ENCODE data around the gene PDIK1L.

The PDIK1L gene

DNA sequence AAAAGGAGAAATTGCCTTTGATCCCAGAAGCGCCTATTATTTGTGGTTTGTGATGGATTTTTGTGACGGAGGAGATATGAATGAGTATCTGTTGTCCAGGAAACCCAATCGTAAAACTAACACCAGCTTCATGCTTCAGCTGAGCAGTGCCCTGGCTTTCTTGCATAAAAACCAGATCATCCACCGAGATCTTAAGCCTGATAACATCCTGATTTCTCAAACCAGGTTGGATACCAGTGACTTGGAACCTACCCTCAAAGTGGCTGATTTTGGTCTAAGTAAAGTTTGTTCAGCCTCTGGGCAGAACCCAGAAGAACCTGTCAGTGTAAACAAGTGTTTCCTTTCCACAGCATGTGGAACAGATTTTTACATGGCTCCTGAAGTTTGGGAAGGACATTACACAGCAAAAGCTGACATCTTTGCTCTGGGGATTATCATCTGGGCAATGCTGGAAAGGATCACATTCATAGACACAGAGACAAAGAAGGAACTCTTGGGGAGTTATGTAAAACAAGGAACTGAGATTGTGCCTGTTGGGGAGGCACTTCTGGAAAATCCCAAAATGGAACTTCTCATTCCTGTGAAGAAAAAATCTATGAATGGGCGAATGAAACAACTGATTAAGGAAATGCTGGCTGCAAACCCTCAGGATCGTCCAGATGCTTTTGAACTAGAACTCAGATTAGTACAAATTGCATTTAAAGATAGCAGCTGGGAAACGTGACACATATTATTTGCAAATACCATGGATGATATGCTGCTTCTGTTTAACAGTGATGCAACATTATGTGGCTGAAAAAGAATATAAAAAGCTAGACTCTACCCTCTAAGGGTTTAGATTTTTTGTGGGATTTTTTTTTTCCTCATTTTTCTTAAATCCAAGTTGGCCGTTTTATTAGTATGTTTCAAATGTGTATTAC lies 10.5 kb downstream of the PDIK1L start:
- FAIRE-seq (no peak), DNase-seq (ENCODE audit: insufficient read length, low spot score) (no peak)

DNA sequence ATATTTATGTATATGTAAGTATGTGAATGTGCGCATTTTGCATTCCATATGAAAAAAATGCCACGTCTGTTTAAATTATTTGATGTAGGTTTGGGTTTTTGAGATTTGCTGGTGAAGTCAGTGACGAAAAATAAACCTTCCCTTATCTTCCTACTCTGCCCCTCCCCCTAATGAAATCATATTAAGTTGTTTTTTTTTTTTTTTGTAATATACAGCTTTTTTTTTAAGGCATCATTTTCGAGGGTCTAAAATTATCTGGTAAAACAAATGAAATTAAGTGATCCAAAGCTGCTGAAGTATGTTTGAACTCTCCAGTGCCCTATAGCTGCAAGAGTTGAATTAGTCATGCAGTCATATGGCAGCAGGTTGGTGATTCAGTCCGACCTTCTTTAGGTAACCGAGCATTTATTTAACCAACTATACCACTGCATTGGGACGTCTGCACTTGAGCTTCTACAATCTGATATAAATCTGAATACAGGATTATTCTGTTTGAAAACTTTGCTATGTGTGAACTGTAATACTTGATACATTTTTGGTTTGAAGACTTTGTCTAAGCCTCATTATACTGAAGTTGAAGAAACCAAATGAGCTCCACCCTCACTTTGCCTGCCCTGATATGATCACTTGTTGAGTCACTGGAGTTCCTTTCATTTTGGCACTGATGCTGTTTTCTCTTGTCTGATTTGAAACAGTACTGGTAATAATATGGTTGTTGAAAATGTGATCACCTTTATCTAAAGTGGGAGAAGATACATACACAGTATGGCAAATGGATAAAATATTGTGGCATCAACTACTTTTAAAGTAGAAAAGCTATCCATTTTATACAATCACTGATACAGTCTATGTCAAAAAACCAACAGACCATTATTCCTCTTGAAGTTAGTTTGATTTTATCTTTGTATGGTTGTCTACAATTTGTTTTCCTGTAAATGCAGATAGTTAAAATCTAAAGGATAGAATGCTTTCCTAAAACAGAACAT lies 11.7 kb downstream of the PDIK1L start:
- DNase-seq (ENCODE audit: insufficient read length, low spot score) (no peak), FAIRE-seq (no peak)

DNA sequence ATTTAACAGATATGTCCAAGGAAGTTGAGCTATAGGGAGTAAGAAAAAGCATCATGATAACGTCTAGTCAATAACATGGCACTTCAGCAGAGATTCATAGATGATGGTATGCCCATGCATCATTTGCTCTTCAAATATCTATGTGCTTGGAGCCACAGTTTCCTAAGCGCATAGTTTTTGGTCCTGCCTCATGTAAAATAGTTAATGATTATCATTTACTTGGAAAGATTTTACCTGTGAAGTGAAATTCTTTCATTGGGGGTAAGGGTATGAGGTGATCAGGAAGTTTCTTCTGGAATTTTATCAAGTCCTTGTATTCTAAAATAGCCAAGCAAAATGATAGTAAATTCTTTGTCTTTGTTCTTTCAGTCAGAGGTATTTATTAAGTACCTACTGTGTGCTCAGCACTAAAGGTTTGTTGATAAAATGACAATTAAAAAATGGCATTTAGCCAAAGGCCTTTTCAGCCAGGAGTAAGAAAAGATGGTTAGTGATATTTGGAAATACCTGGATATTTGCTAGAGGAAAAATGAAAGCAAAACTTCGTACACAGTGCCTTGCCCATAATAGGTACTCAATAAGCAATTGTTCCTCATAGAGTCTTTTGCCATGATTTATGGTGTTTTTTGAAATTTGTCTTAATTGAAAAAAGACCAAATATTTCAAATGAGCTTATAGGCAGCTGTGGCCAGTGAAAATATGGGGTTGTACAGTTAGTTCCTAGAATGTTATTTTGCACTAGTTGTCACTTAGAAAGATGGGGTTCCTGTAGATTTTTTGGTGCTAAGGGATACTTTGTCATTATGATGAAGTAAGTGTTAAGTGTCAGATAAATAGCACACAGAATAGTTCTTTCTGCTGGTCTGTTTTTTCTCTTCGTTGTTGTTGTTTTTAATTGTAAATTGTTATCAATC lies 13.1 kb downstream of the PDIK1L start:
- no peak for DNase-seq (ENCODE audit: insufficient read length, low spot score)
- no peak for FAIRE-seq

DNA sequence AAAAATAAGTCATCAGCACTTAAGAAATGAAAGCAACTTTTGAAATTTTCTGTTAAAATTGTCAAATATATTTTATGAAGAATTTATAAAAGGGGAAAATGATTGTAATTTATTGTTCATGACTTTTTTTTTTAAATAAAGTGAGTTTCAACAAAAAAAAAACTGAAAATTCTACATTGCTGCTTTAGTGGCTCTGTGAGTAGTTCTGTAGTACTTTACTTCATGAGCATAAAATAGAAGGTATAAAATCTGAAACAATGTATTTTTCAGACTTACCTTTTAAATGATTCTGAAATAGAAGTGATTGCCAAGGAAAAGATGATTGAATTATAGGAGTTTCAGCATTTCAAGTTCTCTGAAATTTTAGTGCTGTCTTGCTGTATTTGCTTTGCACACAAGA lies 13.8 kb downstream of the PDIK1L start:
- FAIRE-seq (no peak), DNase-seq (ENCODE audit: insufficient read length, low spot score) (no peak)

DNA sequence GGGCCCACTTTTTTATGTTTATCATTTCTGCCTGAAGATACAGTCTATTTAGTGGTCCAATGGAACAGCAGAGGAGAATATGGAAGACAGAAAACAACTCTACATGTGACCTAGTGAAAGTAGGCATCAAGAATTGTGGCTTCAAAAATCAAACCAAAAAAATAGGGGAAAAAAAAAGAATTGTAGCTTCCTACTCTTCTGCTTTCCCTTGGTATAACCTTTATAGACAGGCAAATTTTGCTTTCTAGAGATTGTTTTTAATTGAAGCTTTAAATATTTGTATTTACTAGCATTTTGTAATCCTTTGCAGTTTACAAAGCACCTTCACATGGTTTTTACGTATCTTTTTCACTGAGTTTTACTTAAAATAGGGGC lies 14.3 kb downstream of the PDIK1L start:
- DNase-seq (ENCODE audit: insufficient read length, low spot score) (no peak), FAIRE-seq (no peak)

DNA sequence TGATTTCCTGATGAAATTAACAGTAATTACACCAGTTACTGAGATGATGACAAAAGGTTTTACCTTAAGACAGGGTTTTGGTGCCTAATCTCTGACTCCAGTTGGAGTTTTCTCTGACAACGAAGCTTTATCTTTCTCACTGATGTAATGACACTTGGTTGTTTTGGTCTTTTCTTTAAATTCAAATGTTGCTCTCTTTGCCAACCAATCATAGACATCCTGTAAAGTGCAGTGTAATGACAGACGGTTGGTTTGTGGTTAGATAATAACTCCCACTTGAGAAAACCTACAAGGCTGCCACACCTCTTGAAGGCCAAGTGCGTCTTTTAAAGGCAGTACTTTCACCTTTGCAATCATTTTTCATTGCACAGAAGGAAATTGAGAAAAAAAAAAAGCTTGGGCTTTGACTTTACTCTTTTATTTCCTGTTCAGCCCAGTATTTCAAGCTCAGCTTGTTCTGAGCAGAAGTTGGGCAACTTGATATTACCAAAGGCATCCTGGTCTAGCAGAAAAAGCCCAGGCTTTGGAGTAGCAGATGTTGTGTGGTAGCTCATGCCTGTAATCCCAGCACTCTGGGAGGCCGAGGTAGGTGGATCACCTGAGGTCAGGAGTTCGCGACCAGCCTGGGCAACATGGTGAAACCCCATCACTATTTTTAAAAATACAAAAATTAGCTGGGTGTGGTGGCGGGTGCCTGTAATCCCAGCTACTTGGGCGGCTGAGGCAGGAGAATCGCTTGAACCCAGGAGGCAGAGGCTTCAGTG lies 14.9 kb downstream of the PDIK1L start:
- DNase-seq (ENCODE audit: insufficient read length, low spot score) = no peak
- FAIRE-seq = no peak

DNA sequence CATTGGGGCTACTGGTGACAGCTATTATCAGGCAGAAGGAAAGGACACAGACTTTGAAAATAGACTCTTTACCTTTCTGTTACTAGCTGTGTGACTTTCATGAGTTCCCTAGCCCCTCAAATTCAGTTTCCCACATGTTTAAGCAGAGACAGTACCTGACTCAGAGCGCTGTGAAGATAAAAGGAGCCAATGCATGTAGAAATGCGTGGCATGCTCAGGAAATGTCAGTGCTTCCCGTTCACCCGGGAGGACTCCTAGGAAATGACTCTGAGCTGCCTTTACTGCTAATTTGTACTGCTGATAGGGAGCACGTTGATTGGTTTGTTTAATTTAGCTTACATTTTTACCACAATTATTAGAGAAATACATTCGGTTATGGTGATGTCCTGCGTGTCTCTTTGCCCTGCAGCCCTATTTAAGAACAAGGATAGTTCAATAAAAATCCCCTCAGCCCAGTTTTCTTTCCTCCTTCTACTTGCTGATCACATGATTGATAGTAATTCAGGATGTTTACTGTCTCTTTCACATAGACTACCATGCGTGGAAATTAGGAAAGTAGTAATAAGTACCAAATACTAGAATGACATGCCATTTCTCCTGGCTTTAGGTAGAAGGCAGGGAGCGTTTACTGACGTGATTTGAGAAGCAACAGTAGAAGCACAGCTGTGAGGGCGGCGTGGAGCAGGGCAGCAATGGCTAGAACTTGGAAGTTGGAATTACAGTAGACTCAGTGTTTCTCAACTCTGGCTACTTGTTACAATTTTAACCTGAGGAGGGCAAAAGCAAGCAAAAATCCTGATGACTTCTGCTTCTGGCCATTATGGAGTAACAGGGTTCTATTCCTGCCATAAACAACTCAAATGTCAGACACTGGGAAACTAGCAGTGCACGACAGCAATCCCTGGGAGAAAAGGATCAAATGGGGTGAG lies 15.9 kb downstream of the PDIK1L start:
- no peak for FAIRE-seq
- no peak for DNase-seq (ENCODE audit: insufficient read length, low spot score)

DNA sequence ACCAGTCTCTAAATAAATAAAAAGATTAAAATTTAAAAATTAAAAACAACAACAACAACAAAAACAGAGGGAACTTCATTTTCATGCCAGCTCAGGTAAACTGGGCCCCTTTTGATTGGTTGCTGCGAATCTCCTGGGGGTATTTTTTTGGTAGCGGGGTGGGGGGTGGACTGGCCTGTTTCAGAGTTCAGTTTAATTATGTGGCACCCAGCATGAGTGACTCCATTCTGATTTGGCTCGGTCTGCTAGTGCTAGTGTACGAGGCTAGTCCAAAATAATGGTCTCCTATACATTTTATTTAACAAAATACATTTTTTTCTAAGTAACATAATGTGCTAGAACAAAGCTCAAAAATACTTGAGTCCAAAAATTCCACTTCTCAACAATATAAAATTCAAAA lies 18.2 kb downstream of the PDIK1L start:
- DNase-seq (ENCODE audit: insufficient read length, low spot score) (no peak), FAIRE-seq (no peak)

DNA sequence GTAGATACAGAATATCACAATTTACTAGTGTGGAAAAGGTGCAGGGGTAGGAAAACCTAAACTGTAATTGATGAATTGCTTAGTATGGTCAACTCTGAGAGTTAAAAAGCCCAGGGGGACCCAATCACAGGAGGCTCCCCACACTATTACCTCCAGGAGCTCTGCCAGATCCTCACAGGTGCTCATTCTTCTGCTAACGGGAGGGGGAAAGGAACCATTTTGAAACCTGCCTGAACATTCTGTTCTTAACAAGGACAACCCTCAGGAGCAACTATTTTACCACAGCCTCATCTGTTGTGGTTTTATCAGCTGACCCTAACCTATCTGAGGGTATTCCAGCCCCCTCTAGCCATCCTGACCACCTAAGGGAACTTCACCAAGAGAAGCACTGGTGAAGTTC lies 19.1 kb downstream of the PDIK1L start:
- FAIRE-seq (no peak), DNase-seq (ENCODE audit: insufficient read length, low spot score) (no peak)

DNA sequence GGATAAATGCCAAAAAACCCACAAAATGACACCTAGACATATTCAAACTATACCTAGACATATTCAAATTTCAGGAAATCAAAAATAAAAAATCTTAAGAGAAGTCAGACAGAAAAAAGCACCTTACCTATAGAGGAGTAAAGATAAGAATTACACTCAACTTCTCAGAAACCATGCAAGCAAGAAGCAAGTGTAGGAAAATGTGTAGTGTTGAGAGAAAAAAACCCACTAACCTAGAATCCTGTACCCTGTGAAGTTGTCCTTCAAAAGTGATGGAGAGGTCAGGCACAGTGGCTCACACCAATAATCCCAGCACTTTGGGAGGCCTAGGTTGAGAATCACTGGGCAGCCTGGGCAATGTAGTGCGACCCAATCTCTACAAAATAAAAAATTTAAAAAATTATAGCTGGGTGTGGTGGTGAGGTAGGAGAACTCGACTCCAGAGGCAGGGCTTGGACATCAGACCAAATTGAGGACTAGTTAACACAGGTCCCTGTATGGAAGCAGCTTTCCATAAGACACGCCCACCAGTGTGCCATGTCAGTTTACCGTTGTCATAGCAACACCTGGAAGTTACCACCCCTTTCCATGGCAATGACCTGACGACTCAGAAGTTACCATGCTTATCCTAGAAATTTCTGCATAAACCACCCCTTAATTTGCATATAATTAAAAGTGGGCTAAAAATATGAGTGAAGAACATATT lies 20.7 kb downstream of the PDIK1L start:
- DNase-seq (ENCODE audit: insufficient read length, low spot score) (no peak), FAIRE-seq (no peak)

DNA sequence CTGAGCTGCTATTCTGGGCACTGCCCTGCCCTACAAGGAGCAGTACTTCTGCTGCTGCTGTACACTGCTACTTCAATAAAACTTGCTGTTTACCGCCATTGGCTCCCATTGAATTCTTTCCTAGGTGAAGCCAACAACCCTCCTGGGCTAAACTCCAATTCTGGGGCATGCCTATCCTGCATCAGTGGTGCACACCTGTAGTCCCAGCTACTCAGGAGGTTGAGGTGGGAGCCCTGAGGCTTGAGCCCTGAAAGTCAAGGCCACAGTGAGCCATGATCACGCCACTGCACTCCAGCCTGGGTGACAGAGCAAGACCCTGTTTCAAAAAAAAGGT lies 21.2 kb downstream of the PDIK1L start:
- no peak for DNase-seq (ENCODE audit: insufficient read length, low spot score)
- FAIRE-seq = no peak

DNA sequence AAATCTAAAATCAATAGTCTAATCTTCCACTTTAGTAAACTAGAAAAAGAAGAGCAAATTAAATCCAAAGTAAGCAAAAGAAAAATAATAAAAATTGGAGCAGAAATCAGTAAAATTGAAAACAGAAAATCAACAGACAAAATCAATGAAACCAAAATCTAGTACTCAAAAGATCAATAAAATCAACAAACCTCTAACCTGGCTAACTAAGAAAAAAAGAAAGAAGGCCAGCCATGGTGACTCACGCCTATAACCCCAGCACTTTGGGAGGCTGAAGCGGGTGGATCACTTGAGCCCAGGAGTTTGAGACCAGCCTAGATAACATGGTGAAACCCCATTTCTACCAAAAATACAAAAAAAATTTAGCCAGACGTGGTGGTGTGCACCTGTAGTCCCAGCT lies 22.8 kb downstream of the PDIK1L start:
- FAIRE-seq = no peak
- no peak for DNase-seq (ENCODE audit: insufficient read length, low spot score)

DNA sequence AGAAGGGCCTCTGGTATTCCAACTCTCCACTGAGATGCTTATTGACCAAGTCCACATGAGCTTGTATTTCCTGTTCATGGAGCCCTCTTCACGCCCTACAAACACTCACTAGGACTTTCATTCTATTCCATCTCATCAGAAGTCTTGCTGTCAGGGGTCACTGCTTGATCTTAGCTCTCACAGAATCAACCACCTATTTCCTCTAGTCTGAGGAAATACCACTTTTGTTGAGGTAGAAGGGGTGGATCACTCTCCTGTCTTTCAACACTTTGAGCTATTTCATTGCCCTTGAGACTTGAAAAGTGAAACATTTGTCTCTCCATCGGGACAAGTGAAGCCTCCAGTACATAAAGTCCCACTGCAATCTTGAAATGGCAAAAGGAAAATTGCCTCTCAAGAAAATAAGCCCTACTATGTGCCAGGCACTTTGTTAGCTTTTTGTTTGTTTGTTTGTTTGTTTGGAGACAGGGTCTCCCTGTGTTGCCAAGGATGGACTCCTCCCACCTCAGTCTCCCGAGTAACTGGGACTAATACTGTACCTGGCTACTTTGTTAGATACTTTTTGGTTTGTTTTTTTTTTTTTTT lies 27.4 kb downstream of the PDIK1L start:
- DNase-seq (ENCODE audit: insufficient read length, low spot score) (no peak), FAIRE-seq (no peak)

DNA sequence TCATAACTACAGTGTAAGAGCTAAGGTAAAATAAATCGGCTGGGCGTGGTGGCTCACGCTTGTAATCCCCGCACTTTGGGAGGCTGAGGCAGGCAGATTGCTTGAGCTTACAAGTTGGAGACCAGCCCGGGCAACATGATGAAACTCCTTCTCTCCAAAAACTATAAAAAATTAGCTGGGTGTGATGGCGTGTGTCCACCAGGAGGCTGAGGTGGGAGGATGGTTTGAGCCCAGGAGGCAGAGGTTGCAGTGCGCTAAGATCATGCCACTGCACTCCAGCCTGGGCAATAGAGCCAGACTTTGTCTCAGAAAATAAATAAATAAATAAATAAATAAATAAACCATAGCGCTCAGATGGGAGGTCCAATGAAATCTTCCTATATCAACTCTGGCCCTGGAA lies 30.5 kb downstream of the PDIK1L start:
- FAIRE-seq = no peak
- no peak for DNase-seq (ENCODE audit: insufficient read length, low spot score)

DNA sequence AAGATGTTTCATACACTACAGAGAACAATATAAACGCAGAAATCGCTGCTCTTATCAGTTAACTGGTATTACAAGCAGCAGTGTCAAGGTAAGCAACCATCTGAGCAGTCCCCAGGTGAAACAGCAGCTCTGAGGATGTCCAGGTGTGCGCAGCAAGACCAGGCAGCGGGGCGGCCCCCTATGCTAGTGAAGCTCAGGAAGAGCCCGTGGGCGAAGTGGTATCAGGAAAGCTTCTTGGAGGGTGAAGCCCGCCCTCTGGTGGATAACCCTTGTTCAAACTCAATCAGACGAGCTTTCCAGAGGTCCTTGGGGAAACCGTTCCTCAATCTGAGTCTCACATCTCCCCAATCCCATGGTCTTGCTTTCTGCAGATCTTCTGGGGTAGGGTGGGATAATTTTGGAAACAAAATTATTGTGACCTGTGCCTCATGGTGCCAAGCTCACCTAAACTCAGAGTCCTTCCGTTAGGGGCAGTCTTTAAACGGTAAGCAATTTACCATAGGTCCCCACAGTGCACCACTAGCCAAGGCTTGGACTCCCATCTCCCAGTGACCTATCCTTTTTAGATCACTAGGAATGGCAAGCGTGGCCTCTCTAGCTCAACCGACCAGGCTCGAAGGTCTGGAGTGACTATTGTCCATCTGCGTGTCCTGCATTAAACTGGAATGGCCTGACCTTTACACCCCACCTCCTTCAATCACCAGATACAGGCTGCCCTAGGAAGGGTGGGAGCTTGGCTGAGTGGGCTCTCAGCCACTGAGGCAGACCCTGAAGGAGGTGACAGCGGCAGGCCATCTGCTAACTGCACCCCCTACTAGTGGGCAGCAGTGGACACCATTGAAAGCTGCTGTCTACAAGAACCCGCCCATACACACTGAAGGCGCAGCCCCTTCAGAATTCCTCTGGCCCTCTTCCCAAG lies 33.7 kb downstream of the PDIK1L start:
- FAIRE-seq = no peak

DNA sequence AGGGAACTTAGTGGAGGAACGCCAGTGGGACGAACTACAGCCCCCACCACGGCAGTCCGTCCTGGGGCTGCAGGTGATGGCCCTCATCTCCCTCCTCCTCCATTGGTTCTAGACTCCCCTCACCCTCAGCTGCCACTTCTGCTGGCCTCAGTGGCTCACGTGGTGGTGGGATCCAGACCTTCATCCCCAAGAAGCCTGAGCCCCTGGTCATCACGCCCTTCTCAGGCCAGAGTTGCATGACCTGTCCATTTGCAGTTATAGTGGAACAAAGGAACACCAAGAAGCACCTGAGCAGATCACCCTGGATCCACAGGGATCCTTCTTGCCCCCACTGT lies 34.3 kb downstream of the PDIK1L start:
- DNase-seq (ENCODE audit: insufficient read length, low spot score) = no peak

More for the DNA sequence above, 33.7 kb downstream of the PDIK1L start:
- DNase-seq (ENCODE audit: insufficient read length, low spot score) = peak; percentile 71

DNA sequence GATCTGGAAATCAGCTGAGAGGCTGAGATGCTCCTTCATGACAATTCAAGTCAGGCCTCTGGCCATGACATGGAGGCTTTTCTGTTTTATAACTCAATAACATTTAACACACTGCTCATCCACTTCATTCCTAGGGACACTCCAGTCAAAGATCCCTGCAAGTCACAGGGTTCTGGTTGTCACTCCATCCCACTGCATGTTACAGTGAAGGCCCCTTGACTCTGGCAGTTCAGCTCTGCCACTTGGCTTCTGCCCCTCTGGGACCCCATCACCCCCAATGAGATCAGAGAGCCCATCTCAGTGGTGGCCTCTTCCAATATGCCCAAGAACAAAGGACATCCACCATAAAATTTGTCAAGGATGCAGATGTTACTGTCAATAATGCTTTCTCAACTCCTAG lies 37.3 kb downstream of the PDIK1L start:
- FAIRE-seq (no peak), DNase-seq (ENCODE audit: insufficient read length, low spot score) (no peak)

More for the DNA sequence above, 34.3 kb downstream of the PDIK1L start:
- FAIRE-seq = no peak

All from HTR-8/SVneo (cell line).